ENCODE data around the gene CTLA4.

DNA sequence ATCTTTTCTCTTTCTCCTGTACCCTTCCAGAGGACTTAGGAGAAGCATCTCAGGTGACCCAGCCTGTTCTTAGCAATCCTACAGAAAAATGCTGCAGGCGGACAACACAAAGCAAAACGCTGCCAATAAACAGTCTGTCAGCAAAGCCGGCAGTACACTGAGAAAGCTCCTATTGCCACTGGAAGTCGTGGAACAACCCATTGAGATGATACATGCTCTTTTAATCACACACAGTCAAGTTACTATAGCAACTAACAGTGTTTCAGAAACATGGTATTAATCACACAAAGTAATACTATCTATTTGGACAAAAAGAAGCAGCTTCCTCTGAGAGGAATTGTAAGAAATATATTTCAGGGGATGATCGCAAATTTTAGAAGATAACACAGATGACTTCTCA, 10.5 kb downstream of the CTLA4 start:
- TF ChIP-seq, protein P1, sequence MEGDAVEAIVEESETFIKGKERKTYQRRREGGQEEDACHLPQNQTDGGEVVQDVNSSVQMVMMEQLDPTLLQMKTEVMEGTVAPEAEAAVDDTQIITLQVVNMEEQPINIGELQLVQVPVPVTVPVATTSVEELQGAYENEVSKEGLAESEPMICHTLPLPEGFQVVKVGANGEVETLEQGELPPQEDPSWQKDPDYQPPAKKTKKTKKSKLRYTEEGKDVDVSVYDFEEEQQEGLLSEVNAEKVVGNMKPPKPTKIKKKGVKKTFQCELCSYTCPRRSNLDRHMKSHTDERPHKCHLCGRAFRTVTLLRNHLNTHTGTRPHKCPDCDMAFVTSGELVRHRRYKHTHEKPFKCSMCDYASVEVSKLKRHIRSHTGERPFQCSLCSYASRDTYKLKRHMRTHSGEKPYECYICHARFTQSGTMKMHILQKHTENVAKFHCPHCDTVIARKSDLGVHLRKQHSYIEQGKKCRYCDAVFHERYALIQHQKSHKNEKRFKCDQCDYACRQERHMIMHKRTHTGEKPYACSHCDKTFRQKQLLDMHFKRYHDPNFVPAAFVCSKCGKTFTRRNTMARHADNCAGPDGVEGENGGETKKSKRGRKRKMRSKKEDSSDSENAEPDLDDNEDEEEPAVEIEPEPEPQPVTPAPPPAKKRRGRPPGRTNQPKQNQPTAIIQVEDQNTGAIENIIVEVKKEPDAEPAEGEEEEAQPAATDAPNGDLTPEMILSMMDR (IDR thresholded peaks at IDR 0.05; ENCODE audit: low read length): no peak
- TF ChIP-seq EZH2 (IDR thresholded peaks at IDR 0.05; ENCODE audit: borderline replicate concordance, low read length): no peak

All from OCI-LY1 (cell line).